ENCODE data around the gene UTF1.

- TF ChIP-seq POLR2A (IDR thresholded peaks at IDR 0.05), result no peak
- no peak for TF ChIP-seq CTCF (IDR thresholded peaks at IDR 0.05)
These were observed 16.2 kb downstream of the UTF1 start for GRCh38 chr10:133246236-133246626.
